BLaER1 treated with 17β-estradiol and CSF1 and Interleukin-3, amounts not matched to agents 10 nM and 100 nM (cell line): ENCODE data around the gene HAVCR1.
"Not testable (repeated sequence)": the region's sequence is repeated elsewhere in the genome, so short reads cannot be mapped to it uniquely, and the experiment has no call there.

ENCODE experiments used
- H3K27ac ChIP-seq, 11 experiments: shearing (Covaris generic); formaldehyde crosslinking; 2 replicates each; pipeline ENCODE4 v1.8.1; 2022
- H3K27me3 ChIP-seq, 11 experiments: shearing (Covaris generic); formaldehyde crosslinking; 2 replicates each; pipeline ENCODE4 v1.8.1; 2022
- H3K36me3 ChIP-seq, 11 experiments: shearing (Covaris generic); formaldehyde crosslinking; 2 replicates each; pipeline ENCODE4 v1.8.1; 2022
- H3K4me1 ChIP-seq, 10 experiments: shearing (Covaris generic); formaldehyde crosslinking; 2 replicates each; pipeline ENCODE4 v1.8.1; 2022
- H3K4me2 ChIP-seq, 11 experiments: shearing (Covaris generic); formaldehyde crosslinking; 2 replicates each; pipeline ENCODE4 v1.8.1; 2022
- H3K4me3 ChIP-seq, 10 experiments: shearing (Covaris generic); formaldehyde crosslinking; 2 replicates each; pipeline ENCODE4 v1.8.1; 2022
- H3K9ac ChIP-seq, 11 experiments: shearing (Covaris generic); formaldehyde crosslinking; 2 replicates each; pipeline ENCODE4 v1.8.1; 2022
- H3K9me3 ChIP-seq, 11 experiments: shearing (Covaris generic); formaldehyde crosslinking; replicated peaks in 1 of 11; 2 replicates each; pipeline ENCODE4 v1.8.1; 2022
- H4K20me1 ChIP-seq, 11 experiments: shearing (Covaris generic); formaldehyde crosslinking; 2 replicates each; pipeline ENCODE4 v1.8.1; 2022
- Cebpa-rat ChIP-seq, 11 experiments: shearing (Covaris generic); IDR thresholded peaks; 2 replicates each; pipeline ENCODE4 v1.8.1; 2022

HAVCR1 gene

DNA sequence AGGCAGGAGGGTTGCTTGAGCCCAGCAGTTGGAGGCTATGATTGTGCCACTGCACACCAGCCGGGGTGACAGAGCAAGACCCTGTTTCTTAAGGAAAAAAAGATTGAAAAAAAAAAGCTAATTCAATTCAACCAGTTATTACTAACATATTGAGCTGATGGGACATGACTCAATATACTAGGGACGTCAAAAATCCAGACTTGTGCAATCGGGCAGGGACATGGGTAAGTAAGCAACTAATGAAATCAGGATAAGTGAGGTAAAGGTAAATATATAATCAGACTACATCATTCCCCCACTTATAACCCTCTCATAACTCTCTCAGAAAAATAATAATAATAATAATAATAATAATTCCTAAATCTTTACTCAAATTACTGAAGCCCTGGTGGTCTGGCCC, 975 bp upstream of the HAVCR1 start:
- no peak overlapping the region for H3K9ac ChIP-seq
- H3K4me2 ChIP-seq = no peak overlapping the region
- H4K20me1 ChIP-seq = no peaks in the 10 kb centered on the region
- peaks cover 0 to 5% (median 0%) of the 10 kb centered on the region in 11 experiments; a peak in 2 of 22 replicates for H3K9me3 ChIP-seq
- no peak for TF ChIP-seq Cebpa-rat (IDR thresholded peaks at IDR 0.05)
- no peaks in the 10 kb centered on the region for H3K27me3 ChIP-seq
- H3K4me3 ChIP-seq = no peak overlapping the region
- no peaks in the 10 kb centered on the region for H3K36me3 ChIP-seq
- no peaks in the 10 kb centered on the region for H3K4me1 ChIP-seq
- H3K27ac ChIP-seq = no peak overlapping the region

DNA sequence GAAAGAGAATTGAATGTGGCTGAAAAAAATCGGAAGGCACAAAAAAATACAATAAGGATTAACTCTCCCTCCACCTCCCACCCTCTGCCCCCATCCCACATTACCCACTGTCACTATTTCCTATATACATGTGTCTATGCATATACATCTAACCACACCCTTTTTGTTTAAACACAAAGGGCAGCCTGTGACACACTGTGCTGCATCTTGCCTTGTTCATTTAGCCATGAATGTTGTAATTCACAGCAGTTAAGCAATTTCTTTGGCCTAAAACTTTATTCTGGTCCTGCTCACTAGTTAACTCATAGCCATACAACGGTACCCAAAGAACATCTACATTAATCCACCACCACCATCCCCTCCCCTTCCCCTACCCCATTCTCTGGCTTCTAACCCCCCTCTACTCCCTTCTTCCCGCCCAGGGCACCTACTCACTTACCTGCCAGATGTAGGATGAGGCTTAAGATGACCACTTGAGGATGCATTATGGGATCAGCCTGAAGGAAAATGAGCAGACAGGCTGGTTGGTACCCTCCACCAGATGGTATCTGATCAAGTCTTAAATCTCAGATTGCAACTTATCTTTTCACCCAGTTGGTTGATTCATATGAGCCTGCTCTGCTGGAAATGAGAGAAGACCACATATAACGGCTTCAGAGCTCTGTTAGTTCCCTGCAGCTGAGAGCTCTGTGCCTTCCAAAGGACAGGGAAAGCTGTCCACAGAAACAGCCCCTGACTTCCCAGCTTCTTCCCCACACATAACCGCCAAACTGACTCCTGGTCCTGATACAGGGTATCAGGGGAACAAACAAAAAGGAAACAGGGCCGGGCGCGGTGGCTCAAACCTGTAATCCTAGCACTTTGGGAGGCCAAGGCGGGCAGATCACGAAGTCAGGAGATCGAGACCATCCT, 1.2 kb downstream of the HAVCR1 start:
- H4K20me1 ChIP-seq = no peaks in the 10 kb centered on the region
- H3K9me3 ChIP-seq = peaks cover 0 to 5% (median 0%) of the 10 kb centered on the region in 11 experiments; a peak in 1 of 22 replicates
- no peak overlapping the region for H3K9ac ChIP-seq
- H3K27me3 ChIP-seq = no peaks in the 10 kb centered on the region
- TF ChIP-seq Cebpa-rat (IDR thresholded peaks at IDR 0.05) = no peak
- H3K27ac ChIP-seq = no peak overlapping the region
- H3K4me1 ChIP-seq = no peaks in the 10 kb centered on the region
- H3K4me3 ChIP-seq = no peak overlapping the region
- H3K36me3 ChIP-seq = no peaks in the 10 kb centered on the region
- H3K4me2 ChIP-seq = no peak overlapping the region

DNA sequence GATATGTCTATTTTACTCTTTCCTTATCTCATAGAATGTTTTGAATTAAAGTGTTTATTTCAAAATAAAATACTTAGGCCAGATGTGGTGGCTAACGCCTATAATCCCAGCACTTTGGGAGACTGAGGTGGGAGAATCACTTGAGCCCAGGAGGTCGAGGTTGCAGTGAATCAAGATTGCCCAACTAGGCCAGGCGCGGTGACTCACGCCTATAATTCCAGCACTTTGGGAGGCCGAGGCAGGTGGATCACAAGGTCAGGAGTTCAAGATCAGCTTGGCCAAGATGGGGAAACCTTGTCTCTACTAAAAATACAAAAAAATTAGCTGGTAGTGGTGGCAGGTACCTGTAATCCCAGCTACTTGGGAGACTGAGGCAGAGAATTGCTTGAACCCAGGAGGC, 2.1 kb downstream of the HAVCR1 start:
- not testable (repeated sequence) for H3K9me3 ChIP-seq, H3K4me3 ChIP-seq, H3K4me2 ChIP-seq, H3K27me3 ChIP-seq, H3K36me3 ChIP-seq, H3K27ac ChIP-seq, H4K20me1 ChIP-seq, H3K4me1 ChIP-seq, H3K9ac ChIP-seq

DNA sequence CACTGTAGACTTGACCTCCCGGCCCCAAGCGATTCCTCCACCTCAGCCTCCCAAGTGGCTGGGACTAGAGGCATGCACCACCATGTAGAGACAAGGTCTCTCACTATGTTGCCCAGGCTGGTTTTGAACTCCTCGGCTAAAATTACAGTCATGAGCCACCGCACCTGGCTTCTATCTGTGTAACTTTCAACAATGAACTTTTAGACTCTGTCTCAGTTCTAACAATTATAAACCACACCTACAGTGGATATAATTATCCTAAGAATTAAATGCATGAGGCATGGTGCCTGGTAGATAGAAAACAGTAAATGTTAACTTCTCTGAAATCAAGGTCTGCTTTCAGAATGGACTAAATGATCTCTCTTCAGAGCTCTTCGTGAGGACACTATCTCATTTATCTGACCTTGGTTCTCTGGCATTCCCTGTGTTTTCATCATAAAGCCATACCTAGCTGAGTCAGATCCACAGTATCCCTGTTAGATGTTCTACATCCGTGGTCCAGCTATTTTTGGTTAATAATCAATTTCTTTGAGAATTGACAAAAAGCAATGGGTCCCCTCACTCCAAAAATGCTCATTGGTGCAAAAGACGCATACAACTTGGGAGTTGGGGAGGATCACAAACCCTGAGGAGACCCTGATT, 7.2 kb downstream of the HAVCR1 start:
- H4K20me1 ChIP-seq = no peaks in the 10 kb centered on the region
- H3K4me2 ChIP-seq = no peak overlapping the region
- TF ChIP-seq Cebpa-rat (IDR thresholded peaks at IDR 0.05) = no peak
- no peaks in the 10 kb centered on the region for H3K4me1 ChIP-seq
- H3K27ac ChIP-seq = no peak overlapping the region
- no peak overlapping the region for H3K4me3 ChIP-seq
- peaks cover 0 to 9% (median 0%) of the 10 kb centered on the region in 11 experiments; a peak in 1 of 22 replicates for H3K36me3 ChIP-seq
- no peaks in the 10 kb centered on the region; a peak in 1 of 22 replicates for H3K9me3 ChIP-seq
- no peak overlapping the region for H3K9ac ChIP-seq
- no peaks in the 10 kb centered on the region for H3K27me3 ChIP-seq

DNA sequence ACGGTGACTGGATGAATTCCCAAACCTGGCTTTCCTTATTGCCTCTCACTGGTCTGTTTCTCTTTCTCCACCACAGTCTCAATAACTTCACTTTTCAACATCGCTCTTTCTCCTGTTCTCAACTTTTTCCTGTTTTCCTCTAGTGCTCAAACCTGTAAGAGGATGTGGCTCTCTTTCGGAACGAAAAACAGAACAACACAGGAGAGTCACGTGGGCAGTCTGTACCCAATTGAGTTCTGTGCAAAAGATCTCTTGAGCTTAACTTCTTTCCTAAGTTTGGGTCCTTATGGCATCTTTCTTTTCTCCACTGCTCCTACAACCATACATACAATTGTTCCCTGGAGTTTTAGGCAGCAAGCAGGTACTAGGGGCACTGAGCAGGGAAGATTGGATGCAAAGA, 8.9 kb downstream of the HAVCR1 start:
- TF ChIP-seq Cebpa-rat (IDR thresholded peaks at IDR 0.05) = no peak
- H3K4me1 ChIP-seq = no peaks in the 10 kb centered on the region
- no peak overlapping the region for H3K4me2 ChIP-seq
- H3K27me3 ChIP-seq = no peaks in the 10 kb centered on the region
- no peak overlapping the region for H3K27ac ChIP-seq
- H3K9ac ChIP-seq = no peak overlapping the region
- peaks cover 0 to 9% (median 0%) of the 10 kb centered on the region in 11 experiments; a peak in 1 of 22 replicates for H3K36me3 ChIP-seq
- no peaks in the 10 kb centered on the region for H4K20me1 ChIP-seq
- H3K9me3 ChIP-seq = no peaks in the 10 kb centered on the region; a peak in 1 of 22 replicates
- no peak overlapping the region for H3K4me3 ChIP-seq

DNA sequence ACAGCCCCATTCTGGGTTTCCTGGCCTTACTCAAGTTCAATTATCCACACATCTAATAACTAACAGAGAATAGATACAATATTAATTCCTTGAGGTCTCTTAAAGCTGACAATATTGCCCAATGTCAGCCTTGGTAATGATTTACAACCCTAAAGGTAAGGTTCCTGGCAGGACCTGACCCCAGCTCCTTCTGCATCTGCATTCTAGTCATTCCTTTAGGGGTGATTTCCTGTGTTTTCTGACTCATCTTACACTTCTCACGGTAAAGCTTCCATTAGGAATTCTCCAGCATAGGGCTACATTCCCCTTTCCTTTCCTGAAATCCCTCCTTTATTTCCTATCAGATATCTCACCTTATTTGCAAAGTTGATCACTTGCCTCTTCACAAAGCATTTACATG, 9.3 kb downstream of the HAVCR1 start:
- Histone ChIP-seq H3K4me1 (no peaks in the 10 kb centered on the region), H3K4me2 (no peak overlapping the region), H3K27me3 (no peaks in the 10 kb centered on the region), H3K36me3 (peaks cover 0 to 9% (median 0%) of the 10 kb centered on the region in 11 experiments; a peak in 1 of 22 replicates), H3K4me3 (no peak overlapping the region), H3K9me3 (no peaks in the 10 kb centered on the region; a peak in 1 of 22 replicates), H3K9ac (no peak overlapping the region), H3K27ac (no peak overlapping the region), H4K20me1 (no peaks in the 10 kb centered on the region)
- TF ChIP-seq Cebpa-rat (IDR thresholded peaks at IDR 0.05) = no peak

DNA sequence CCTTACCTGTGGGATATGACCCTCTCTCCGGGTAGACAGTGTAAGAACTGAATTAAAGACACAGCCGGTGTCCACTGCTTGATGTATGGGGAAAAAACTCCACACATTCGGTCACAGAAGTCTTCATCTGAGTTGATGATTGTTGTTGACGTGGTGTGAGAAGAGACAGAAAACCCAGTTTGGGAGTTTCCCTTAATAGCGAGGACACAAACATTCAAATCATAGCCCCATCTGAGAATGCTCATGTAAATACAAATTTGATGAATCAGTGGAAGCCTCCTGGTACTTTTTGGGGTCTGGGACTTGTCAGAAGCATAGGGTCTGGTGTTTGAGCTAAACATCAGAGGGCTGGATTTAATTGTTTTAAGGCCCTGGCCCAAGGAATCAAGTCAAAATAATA, 11.0 kb downstream of the HAVCR1 start:
- H3K27ac ChIP-seq = no peak overlapping the region
- H3K9ac ChIP-seq = no peak overlapping the region
- no peak for TF ChIP-seq Cebpa-rat (IDR thresholded peaks at IDR 0.05)
- H3K4me1 ChIP-seq = no peaks in the 10 kb centered on the region
- H3K27me3 ChIP-seq = no peaks in the 10 kb centered on the region
- no peaks in the 10 kb centered on the region; a peak in 1 of 22 replicates for H3K9me3 ChIP-seq
- H3K4me2 ChIP-seq = no peak overlapping the region
- peaks cover 0 to 9% (median 0%) of the 10 kb centered on the region in 11 experiments; a peak in 1 of 22 replicates for H3K36me3 ChIP-seq
- H3K4me3 ChIP-seq = no peak overlapping the region
- H4K20me1 ChIP-seq = no peaks in the 10 kb centered on the region

DNA sequence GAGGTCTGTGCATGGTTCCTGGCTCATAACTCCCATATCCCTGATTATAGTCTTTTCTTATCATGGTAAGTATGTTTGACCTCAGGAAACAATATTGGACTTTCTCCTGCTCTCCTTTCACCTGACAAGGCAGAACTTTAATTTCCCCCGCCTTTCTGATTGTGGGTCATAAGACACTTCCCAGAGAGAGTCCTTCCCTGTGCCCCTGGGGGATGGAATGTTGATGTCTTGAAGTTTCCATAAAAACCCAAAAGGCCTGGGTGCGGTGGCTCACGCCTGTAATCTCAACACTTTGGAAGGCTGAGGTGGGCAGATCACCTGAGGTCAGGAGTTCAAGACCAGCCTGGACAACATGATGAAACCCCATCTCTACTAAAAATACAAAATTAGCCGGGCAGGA, 11.9 kb downstream of the HAVCR1 start:
- H3K9me3 ChIP-seq, H3K9ac ChIP-seq, H4K20me1 ChIP-seq, H3K36me3 ChIP-seq, H3K27ac ChIP-seq, H3K27me3 ChIP-seq, H3K4me3 ChIP-seq, H3K4me2 ChIP-seq, H3K4me1 ChIP-seq: not testable (repeated sequence)

DNA sequence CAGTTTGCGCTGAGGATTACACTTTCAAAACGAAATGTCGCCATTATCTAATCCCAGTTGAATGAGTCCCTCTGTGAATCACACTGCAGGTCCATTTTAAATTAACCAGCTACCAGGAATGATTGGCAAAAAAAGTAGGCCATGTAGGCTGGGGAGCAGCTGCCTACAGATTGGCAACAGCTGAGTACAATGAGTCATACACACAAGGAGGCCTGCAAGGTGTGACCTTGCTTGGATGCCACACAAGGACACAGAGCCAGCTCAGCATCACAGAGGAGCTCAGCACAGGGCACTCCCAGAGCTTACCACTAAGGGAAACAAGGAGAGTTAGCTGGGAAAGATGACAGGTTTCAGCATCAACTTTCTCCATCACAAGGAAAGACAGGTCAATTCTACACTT, 12.9 kb downstream of the HAVCR1 start:
- Histone ChIP-seq H3K4me3 (no peak overlapping the region), H3K9ac (no peak overlapping the region), H3K36me3 (peaks cover 0 to 9% (median 0%) of the 10 kb centered on the region in 11 experiments; a peak in 1 of 22 replicates), H3K27me3 (no peaks in the 10 kb centered on the region), H3K9me3 (no peaks in the 10 kb centered on the region), H3K4me2 (no peak overlapping the region), H3K4me1 (no peaks in the 10 kb centered on the region), H4K20me1 (no peaks in the 10 kb centered on the region), H3K27ac (no peak overlapping the region)
- TF ChIP-seq Cebpa-rat (IDR thresholded peaks at IDR 0.05) = no peak

DNA sequence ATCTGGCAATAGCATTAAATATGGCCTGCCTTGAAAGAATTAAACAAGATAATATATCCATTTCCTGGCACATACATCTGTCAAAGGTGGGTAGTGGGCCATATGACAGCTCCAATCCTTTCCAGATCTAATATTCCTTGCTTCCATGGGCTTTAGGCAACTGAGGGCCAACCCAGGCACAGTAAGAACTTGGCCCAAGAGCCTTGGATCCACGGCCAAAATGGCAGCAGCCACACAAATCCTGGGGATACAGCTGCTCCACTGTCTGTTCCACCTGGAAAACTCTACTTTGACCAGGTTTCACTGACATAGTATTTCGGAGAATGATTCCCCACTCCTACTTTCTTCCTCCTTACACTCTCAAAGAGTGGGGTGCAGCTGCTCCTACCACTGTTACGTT, 13.3 kb downstream of the HAVCR1 start:
- no peak for TF ChIP-seq Cebpa-rat (IDR thresholded peaks at IDR 0.05)
- no peaks in the 10 kb centered on the region for H3K9me3 ChIP-seq
- no peaks in the 10 kb centered on the region for H3K27me3 ChIP-seq
- H3K36me3 ChIP-seq = peaks cover 0 to 9% (median 0%) of the 10 kb centered on the region in 11 experiments; a peak in 1 of 22 replicates
- H3K4me1 ChIP-seq = no peaks in the 10 kb centered on the region
- no peak overlapping the region for H3K27ac ChIP-seq
- H3K9ac ChIP-seq = no peak overlapping the region
- no peak overlapping the region for H3K4me3 ChIP-seq
- no peak overlapping the region for H3K4me2 ChIP-seq
- no peaks in the 10 kb centered on the region for H4K20me1 ChIP-seq
